Spleen (tissue), 7 donors: ENCODE measurements around the gene MRPL55.

Experiments used
- CTCF ChIP-seq, 11 experiments: fragments of 200-600 bp in 7 of 11; fragments of 450-650 bp in 4 of 11; sonication (generic) in 4 of 11; IDR thresholded peaks in 8 of 11; conservative IDR thresholded peaks in 3 of 11; 1 replicate in 7 of 11; 2 replicates in 4 of 11; pipeline versions ENCODE4 v1.4.0 to v1.8.0; 2016 to 2021; ENCODE audit warnings: antibody characterized with exemption in 11 of 11, inconsistent platforms in 4 of 11, mild to moderate bottlenecking in 1 of 11
- POLR2A ChIP-seq, 3 donors: fragments of 450-650 bp; IDR thresholded peaks; one replicate each; pipeline ENCODE4 v1.5.1; 2017; ENCODE audit warnings: antibody characterized with exemption in 3 of 3, mild to moderate bottlenecking in 1 of 3
- POLR2AphosphoS5 ChIP-seq, 3 donors: sonication (generic); formaldehyde crosslinking; IDR thresholded peaks; one replicate each; pipeline ENCODE4 v1.5.1; 2017; ENCODE audit warnings: antibody characterized with exemption in 3 of 3
- donor health status: DM: no; HTN: no; CAD: no; lungs with moderate emphysema.
- donor health status: DM: no; HTN: no; CAD: no.
- donor health status: DM: no; HTN: no; CAD: no.

GRCh38 chr1:228131766-228132165 is 22.7 kb upstream of the MRPL55 start:
- TF ChIP-seq CTCF (IDR thresholded peaks at IDR 0.05 in 8 of 11, conservative IDR thresholded peaks at IDR 0.05 in 3 of 11) (no peak), POLR2AphosphoS5 (IDR thresholded peaks at IDR 0.05) (no peak), POLR2A (IDR thresholded peaks at IDR 0.05) (no peak)
